CD4-positive, CD25-positive, alpha-beta regulatory T cell (primary cell): ENCODE data around the gene F12. TPM values are rescaled to one million over a fixed set of nuclear protein-coding genes. Genes with fewer than 3 reads are reported as not detected.
A peak's percentile ranks its signal among the peaks of the same experiment; 100 is the strongest.

Experiments used
- ATAC-seq, 2 donors: fragments of 150-1000 bp; cut with Tn5 transposase; one replicate each; pipeline ENCODE4 v1.10.0; 2021; ENCODE audit warnings: low read depth in 2 of 2, moderate number of reproducible peaks in 2 of 2, moderate library complexity in 1 of 2
- DNase-seq, 3 donors: peaks; one replicate each; pipeline versions ENCODE4 v3.0.0 to v3.0.0-alpha.2; 2012 to 2022; ENCODE audit warnings: mixed read lengths in 1 of 3
- H3K27ac ChIP-seq: one replicate; pipeline ENCODE4 v1.7.0; 2013; ENCODE audit warnings: mild to moderate bottlenecking, low read length; ENCODE audit not compliant: insufficient read depth, poor library complexity, severe bottlenecking
- H3K27me3 ChIP-seq: one replicate; pipeline ENCODE4 v1.7.0; 2013; ENCODE audit warnings: low read length; ENCODE audit not compliant: control insufficient read depth, insufficient read depth
- H3K36me3 ChIP-seq: one replicate; pipeline ENCODE4 v1.7.0; 2013; ENCODE audit warnings: mild to moderate bottlenecking, low read length, moderate library complexity; ENCODE audit not compliant: control insufficient read depth, insufficient read depth
- H3K4me1 ChIP-seq: 2 replicates; pipeline ENCODE4 v1.7.0; 2013; ENCODE audit warnings: mild to moderate bottlenecking, low read length; ENCODE audit not compliant: insufficient read depth, control insufficient read depth, poor library complexity, severe bottlenecking
- H3K4me3 ChIP-seq: one replicate; pipeline ENCODE4 v1.7.0; 2013; ENCODE audit warnings: low read depth, mild to moderate bottlenecking, low read length, moderate library complexity
- H3K9me3 ChIP-seq, 2 experiments: 1 replicate in 1 of 2; 2 replicates in 1 of 2; pipeline ENCODE4 v1.7.0; 2013; ENCODE audit warnings: low read length in 2 of 2, mild to moderate bottlenecking in 1 of 2, moderate library complexity in 1 of 2; ENCODE audit not compliant: control insufficient read depth in 2 of 2
- H3K27ac Mint-ChIP-seq, 3 donors: one replicate each; pipeline ENCODE4 v1.8.0; 2020 to 2022; ENCODE audit warnings: mild to moderate bottlenecking in 3 of 3, mixed read lengths in 3 of 3, moderate library complexity in 2 of 3
- H3K27me3 Mint-ChIP-seq: one replicate; pipeline ENCODE4 v1.8.0; 2022; ENCODE audit warnings: mild to moderate bottlenecking, mixed read lengths
- H3K36me3 Mint-ChIP-seq: one replicate; pipeline ENCODE4 v1.8.0; 2020; ENCODE audit warnings: mixed read lengths
- H3K4me1 Mint-ChIP-seq, 4 donors: one replicate each; pipeline ENCODE4 v1.8.0; 2020 to 2022; ENCODE audit warnings: mixed read lengths in 4 of 4, mild to moderate bottlenecking in 1 of 4
- H3K4me3 Mint-ChIP-seq, 4 donors: one replicate each; pipeline ENCODE4 v1.8.0; 2020 to 2022; ENCODE audit warnings: mild to moderate bottlenecking in 4 of 4, mixed read lengths in 4 of 4, moderate library complexity in 3 of 4
- H3K9me3 Mint-ChIP-seq, 7 donors: one replicate each; pipeline ENCODE4 v1.8.0; 2020 to 2022; ENCODE audit warnings: mixed read lengths in 7 of 7, mild to moderate bottlenecking in 3 of 7, moderate library complexity in 2 of 7
- polyA plus RNA-seq, 4 donors: library from polyadenylated mRNA; unstranded; fragments of 300-500 nt; fragmentation: Illumina TruSeq; gene quantifications; one replicate each; pipeline ENCODE4 v1.2.3, GENCODE V29; 2021
- total RNA-seq: library from RNA; stranded (reverse); gene quantifications from one replicate; pipeline ENCODE4 v1.2.3, GENCODE V29; 2022

The F12 gene
- total and polyA plus RNA-seq, 5 donors from 2014 or later: 0.16 to 0.94 (median 0.27) TPM; not detected in 1

DNA sequence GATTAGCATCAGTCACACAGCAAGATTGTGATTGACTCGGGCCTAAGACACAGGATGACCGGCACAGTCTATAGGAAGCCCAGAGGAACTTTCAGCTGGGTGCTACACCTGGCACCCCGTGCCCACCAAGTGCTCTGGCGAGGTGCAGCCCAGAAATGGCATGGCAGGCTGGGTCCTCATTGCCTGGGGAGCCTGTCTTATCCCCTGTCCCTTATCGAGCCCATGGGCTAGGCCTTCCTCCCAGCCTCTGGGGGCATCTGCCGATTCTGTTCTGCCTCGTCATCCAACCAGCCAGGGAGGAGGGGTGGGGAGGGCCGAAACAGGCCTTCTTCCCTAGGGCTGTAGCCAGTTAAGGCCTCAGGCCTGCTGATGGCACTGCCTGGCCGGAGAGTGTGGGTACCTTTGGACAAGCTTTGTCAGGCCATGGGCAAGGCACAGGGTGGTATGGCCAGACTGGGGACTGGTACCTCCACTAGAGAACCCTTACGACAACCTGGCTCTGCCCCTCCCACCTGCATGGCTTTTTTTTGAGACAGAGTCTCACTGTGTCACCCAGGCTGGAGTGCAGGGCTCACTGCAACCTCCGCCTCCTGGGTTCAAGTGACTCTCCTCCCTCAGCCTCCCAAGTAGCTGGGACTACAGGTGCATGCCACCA is 18.7 kb upstream of the F12 start:
- Histone ChIP-seq H3K36me3 (peaks cover 20% of the 10 kb centered on the region), H3K9me3 (no peaks in the 10 kb centered on the region), H3K27ac (peak overlapping the region; percentile 94), H3K4me1 (peaks cover 78% of the 10 kb centered on the region), H3K4me3 (peak overlapping the region; percentile 81), H3K27me3 (no peaks in the 10 kb centered on the region)
- peak overlapping the region; percentile 85 to 94 (median 89) for H3K27ac Mint-ChIP-seq
- no peak for ATAC-seq
- peaks cover 7% of the 10 kb centered on the region for H3K36me3 Mint-ChIP-seq
- peak overlapping the region; percentile 91 to 97 (median 94) for H3K4me3 Mint-ChIP-seq
- H3K9me3 Mint-ChIP-seq: no peaks in the 10 kb centered on the region
- DNase-seq: peak in 1 of 3 donors; percentile 53
- peaks cover 7 to 81% (median 44%) of the 10 kb centered on the region in 4 donors for H3K4me1 Mint-ChIP-seq
- H3K27me3 Mint-ChIP-seq: peaks cover 5% of the 10 kb centered on the region

DNA sequence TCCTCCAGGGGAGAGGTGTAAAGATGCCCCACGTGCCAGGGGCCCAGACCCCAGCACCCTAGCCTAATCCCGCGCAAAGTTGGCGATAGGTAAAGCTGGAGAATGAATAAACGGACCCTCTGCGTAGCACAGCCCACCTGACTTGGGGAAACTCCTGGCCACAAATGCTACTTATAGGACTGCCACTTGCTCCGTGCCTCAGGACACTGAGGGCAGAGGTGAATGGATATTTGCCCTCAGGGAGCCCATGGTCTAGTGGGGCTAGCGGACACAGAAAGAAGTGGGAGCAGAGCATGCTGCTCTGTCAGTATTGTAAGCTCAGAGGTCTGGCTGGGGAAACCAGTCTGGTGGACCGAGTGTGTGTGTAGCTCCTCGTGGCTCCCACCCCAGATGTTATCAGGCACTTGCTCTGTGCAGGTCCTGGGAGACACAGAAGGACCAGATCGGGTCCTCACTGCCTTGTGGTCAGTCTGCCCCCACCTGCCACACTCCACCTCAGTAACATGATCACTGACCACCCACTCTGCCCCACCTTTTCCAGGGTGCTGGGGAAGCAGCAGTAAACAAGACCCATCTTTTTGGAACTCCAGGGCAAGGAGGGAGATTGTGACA is 18.0 kb upstream of the F12 start:
- H3K9me3 ChIP-seq: no peaks in the 10 kb centered on the region
- peak overlapping the region; percentile 81 for H3K4me3 ChIP-seq
- ATAC-seq (no peak), DNase-seq (no peak)
- H3K27ac ChIP-seq: peak overlapping the region; percentile 94
- H3K4me1 Mint-ChIP-seq: peaks cover 7 to 75% (median 44%) of the 10 kb centered on the region in 4 donors
- H3K27me3 ChIP-seq: no peaks in the 10 kb centered on the region
- H3K4me3 Mint-ChIP-seq: peak overlapping the region; percentile 91 to 97 (median 94)
- H3K27ac Mint-ChIP-seq: peak overlapping the region; percentile 85 to 94 (median 89)
- H3K9me3 Mint-ChIP-seq: no peaks in the 10 kb centered on the region
- peaks cover 14% of the 10 kb centered on the region for H3K36me3 ChIP-seq
- peaks cover 5% of the 10 kb centered on the region for H3K27me3 Mint-ChIP-seq
- H3K4me1 ChIP-seq: peaks cover 70% of the 10 kb centered on the region
- H3K36me3 Mint-ChIP-seq: peaks cover 7% of the 10 kb centered on the region

DNA sequence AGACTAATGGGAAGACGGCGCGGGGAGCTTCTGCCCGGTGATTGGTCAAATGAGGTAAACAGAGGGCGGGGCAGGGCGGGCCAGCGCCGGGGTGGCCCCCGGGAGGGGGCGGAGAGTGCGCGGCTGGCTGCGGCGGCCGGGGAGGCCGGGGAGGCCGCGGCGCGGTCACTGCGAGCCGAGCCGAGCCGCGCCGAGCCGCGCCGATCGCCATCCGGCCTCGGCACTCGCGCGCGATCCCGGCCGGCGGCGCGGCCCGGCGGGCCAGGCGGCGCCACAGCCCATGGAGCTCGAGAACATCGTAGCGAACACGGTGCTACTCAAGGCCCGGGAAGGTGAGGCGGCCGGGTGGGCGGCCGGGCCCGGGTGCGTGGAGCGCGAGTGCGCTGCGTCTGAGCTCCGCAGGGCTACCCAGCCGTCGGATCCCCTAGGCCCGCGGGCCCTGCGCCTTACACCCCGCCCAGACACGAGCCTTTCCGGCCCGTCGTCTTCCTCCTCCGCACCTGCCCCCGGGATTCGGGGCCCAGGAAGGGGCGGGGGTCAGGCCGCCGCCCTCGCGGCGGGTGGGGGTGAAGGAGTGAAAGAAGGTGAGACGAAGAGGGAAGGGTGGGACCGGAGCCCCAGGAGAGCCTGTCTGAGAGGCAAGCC is 17.3 kb upstream of the F12 start, which contains the start of gene GRK6:
TSS of gene GRK6 (plus strand) at position 111 of the 645 bp plus-strand sequence. CDS start at position 281, 170 bp downstream.
- H3K27me3 Mint-ChIP-seq: peaks cover 5% of the 10 kb centered on the region
- peaks cover 64% of the 10 kb centered on the region for H3K4me1 ChIP-seq
- H3K36me3 Mint-ChIP-seq: peaks cover 7% of the 10 kb centered on the region
- H3K27me3 ChIP-seq: no peaks in the 10 kb centered on the region
- DNase-seq (peak; percentile 64 to 91 (median 72)), ATAC-seq (peak; percentile 2 to 6)
- H3K4me3 ChIP-seq: peak within 1 kb of the TSS; percentile 81
- peaks cover 9% of the 10 kb centered on the region for H3K36me3 ChIP-seq
- H3K27ac ChIP-seq: peak within 1 kb of the TSS; percentile 94
- H3K27ac Mint-ChIP-seq: peak within 1 kb of the TSS; percentile 99
- H3K9me3 Mint-ChIP-seq: no peaks in the 10 kb centered on the region
- no peaks in the 10 kb centered on the region for H3K9me3 ChIP-seq
- peak within 1 kb of the TSS; percentile 91 to 99 (median 98) for H3K4me3 Mint-ChIP-seq
- H3K4me1 Mint-ChIP-seq: peaks cover 7 to 69% (median 42%) of the 10 kb centered on the region in 4 donors

DNA sequence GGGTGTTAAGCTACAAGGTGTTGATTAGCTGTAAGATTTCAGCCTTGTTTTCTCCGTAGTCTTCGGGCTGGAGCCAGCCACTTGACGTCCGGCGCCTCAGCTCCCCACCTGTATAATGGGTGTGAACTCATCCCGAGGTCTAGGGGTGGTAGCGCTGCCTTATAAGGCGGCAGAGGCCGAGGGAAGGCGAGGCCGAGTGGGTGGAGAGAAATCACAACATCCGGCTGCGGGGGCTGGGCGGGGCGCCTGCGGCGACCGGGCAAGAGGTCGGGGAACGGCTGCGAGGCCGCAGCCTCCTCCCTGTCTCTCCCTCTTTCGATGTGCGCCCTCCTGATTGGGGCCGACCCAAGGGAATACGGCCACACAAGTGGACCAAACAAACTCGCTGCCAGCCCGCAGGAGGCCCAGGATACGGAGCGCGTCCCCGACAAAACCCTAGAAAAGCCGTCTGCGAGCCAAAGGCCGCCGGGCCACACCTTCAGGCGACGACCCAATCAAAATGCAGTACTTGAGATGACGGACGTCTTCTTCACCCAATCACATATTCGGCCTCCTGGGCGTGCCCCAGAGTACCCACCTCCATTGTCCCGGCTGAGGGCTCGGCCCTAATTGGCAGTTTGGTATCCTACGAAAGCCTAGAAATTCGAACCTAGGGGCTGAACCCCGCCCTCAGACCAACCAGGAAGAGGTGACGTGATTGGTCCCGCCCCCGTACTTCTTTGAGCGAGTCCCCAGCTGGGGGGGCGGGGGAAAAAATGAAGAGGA is 16.6 kb upstream of the F12 start:
- H3K27me3 Mint-ChIP-seq: peaks cover 5% of the 10 kb centered on the region
- H3K27ac Mint-ChIP-seq: peak overlapping the region; percentile 99
- peaks cover 7 to 63% (median 38%) of the 10 kb centered on the region in 4 donors for H3K4me1 Mint-ChIP-seq
- Histone ChIP-seq H3K36me3 (peaks cover 9% of the 10 kb centered on the region), H3K27me3 (no peaks in the 10 kb centered on the region), H3K4me1 (peaks cover 57% of the 10 kb centered on the region), H3K27ac (peak overlapping the region; percentile 90), H3K9me3 (no peaks in the 10 kb centered on the region), H3K4me3 (peak overlapping the region; percentile 69)
- ATAC-seq: peak; percentile 83 to 84
- DNase-seq: peak; percentile 100
- H3K9me3 Mint-ChIP-seq: no peaks in the 10 kb centered on the region
- H3K36me3 Mint-ChIP-seq: peaks cover 5% of the 10 kb centered on the region
- peak overlapping the region; percentile 89 to 99 (median 98) for H3K4me3 Mint-ChIP-seq

DNA sequence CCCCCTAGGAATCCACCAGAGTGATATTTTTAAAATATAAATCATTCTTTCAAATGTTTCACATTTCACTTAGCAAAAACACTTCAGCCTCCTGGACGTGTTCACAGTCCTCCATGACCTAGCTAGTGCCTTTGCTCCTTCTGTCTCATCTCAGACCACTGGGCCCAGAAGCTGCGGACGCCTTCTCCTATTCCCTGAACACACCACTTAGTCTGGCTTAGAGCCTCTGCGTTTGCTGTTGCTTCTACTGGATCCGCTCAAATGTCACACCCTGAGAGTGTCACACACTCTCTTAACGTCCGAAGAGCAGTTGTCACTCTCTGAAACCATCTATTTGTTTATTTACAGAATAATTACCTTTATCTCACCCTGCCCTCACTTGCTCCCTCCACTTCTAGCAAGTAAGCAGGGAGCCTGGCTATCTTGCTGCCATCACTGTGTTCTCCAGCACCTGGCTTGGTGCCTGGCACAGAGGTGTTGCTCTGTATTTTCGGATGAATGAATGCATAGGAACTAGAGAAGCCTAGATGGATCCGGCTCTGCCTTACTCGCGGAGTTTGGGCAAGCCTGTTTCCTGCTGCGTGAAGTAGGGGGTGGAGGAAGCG is 15.9 kb upstream of the F12 start:
- peaks cover 5% of the 10 kb centered on the region for H3K27me3 Mint-ChIP-seq
- Histone ChIP-seq H3K27ac (peak overlapping the region; percentile 90), H3K4me3 (peak overlapping the region; percentile 69), H3K36me3 (peaks cover 8% of the 10 kb centered on the region), H3K9me3 (no peaks in the 10 kb centered on the region), H3K4me1 (peaks cover 50% of the 10 kb centered on the region), H3K27me3 (no peaks in the 10 kb centered on the region)
- peaks cover 7 to 57% (median 34%) of the 10 kb centered on the region in 4 donors for H3K4me1 Mint-ChIP-seq
- H3K27ac Mint-ChIP-seq: peak overlapping the region; percentile 99
- peaks cover under 1% of the 10 kb centered on the region for H3K36me3 Mint-ChIP-seq
- H3K4me3 Mint-ChIP-seq: peak overlapping the region; percentile 89 to 99 (median 98)
- ATAC-seq (peak in 1 of 2 donors; percentile 3), DNase-seq (no peak)
- H3K9me3 Mint-ChIP-seq: no peaks in the 10 kb centered on the region

DNA sequence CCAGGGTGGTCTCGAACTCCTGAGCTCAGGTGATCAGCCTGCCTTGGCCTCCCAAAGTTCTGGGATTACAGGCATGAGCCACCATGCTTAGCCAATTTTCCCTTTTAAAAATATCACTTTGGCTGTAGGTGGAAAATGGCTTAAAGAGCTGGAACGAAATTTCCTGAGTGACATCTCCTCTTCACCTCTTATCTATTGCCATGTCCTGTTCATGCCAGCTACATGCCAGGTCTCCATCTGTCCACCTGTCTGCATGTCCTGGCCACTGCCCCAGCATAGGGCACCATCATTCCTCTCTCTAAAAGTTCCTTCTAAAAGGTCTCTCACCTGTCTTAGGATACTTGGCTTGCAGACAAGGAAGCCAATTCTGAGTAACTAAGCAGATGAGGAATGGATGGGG is 14.3 kb upstream of the F12 start:
- Mint-ChIP-seq H3K27me3 (peaks cover 5% of the 10 kb centered on the region), H3K4me3 (no peak overlapping the region), H3K27ac (peak overlapping the region in 1 of 3 donors; percentile 7), H3K9me3 (no peaks in the 10 kb centered on the region), H3K4me1 (peaks cover 7 to 41% (median 21%) of the 10 kb centered on the region in 4 donors), H3K36me3 (no peaks in the 10 kb centered on the region)
- Histone ChIP-seq H3K27ac (no peak overlapping the region), H3K4me3 (no peak overlapping the region), H3K27me3 (no peaks in the 10 kb centered on the region), H3K4me1 (peaks cover 34% of the 10 kb centered on the region), H3K9me3 (no peaks in the 10 kb centered on the region), H3K36me3 (peaks cover 5% of the 10 kb centered on the region)
- no peak for ATAC-seq
- DNase-seq: no peak
